Measurements from ENCODE around the gene SLF1.
"Not testable (repeated sequence)": the region's sequence is repeated elsewhere in the genome, so short reads cannot be mapped to it uniquely, and the experiment has no call there.

Gene SLF1

GRCh38 chr5:94618493-94619328, at the start of gene SLF1, which contains the start of gene KIAA0825:
Gene SLF1, plus strand, starts transcription at chr5:94618669. Its CDS starts 10,142 bp downstream, at chr5:94628811.
Gene KIAA0825, minus strand, starts transcription at chr5:94618604. Its CDS starts 81,478 bp downstream, at chr5:94537126.
- DNase-seq (ENCODE audit: low spot score): peak; percentile 90

- no peak for DNase-seq (ENCODE audit: low spot score)
These were observed 47.1 kb upstream of the SLF1 start for GRCh38 chr5:94571415-94571814.

GRCh38 chr5:94573349-94573748, 45.1 kb upstream of the SLF1 start:
- not testable (repeated sequence) for DNase-seq (ENCODE audit: low spot score)

GRCh38 chr5:94575196-94575595, 43.3 kb upstream of the SLF1 start:
- DNase-seq (ENCODE audit: low spot score): no peak

- DNase-seq (ENCODE audit: low spot score): no peak
These were observed 40.8 kb upstream of the SLF1 start for GRCh38 chr5:94577466-94578245.

- DNase-seq (ENCODE audit: low spot score): no peak
These were observed 23.1 kb upstream of the SLF1 start for GRCh38 chr5:94595281-94595840.

- no peak for DNase-seq (ENCODE audit: low spot score)
These were observed 4.9 kb upstream of the SLF1 start for GRCh38 chr5:94613583-94613982.

GRCh38 chr5:94614156-94614805, 4.2 kb upstream of the SLF1 start:
- no peak for DNase-seq (ENCODE audit: low spot score)

GRCh38 chr5:94615862-94616261, 2.6 kb upstream of the SLF1 start:
- DNase-seq (ENCODE audit: low spot score): no peak

GRCh38 chr5:94618029-94618492, 408 bp upstream of the SLF1 start:
- peak; percentile 55 for DNase-seq (ENCODE audit: low spot score)

GRCh38 chr5:94620256-94620655, 1.8 kb downstream of the SLF1 start:
- no peak for DNase-seq (ENCODE audit: low spot score)

- DNase-seq (ENCODE audit: low spot score): no peak
These were observed 3.3 kb downstream of the SLF1 start for GRCh38 chr5:94621763-94622162.

GRCh38 chr5:94623011-94623410, 4.5 kb downstream of the SLF1 start:
- DNase-seq (ENCODE audit: low spot score): no peak

- no peak for DNase-seq (ENCODE audit: low spot score)
These were observed 5.4 kb downstream of the SLF1 start for GRCh38 chr5:94623877-94624276.

- DNase-seq (ENCODE audit: low spot score): no peak
These were observed 8.7 kb downstream of the SLF1 start for GRCh38 chr5:94627191-94627590.

- no peak for DNase-seq (ENCODE audit: low spot score)
These were observed 13.6 kb downstream of the SLF1 start for GRCh38 chr5:94632024-94632423.

- DNase-seq (ENCODE audit: low spot score): no peak
These were observed 21.7 kb downstream of the SLF1 start for GRCh38 chr5:94640176-94640575.

- no peak for DNase-seq (ENCODE audit: low spot score)
These were observed 26.6 kb downstream of the SLF1 start for GRCh38 chr5:94645053-94645452.

GRCh38 chr5:94646758-94647157, 28.3 kb downstream of the SLF1 start:
- no peak for DNase-seq (ENCODE audit: low spot score)

GRCh38 chr5:94649874-94650273, 31.4 kb downstream of the SLF1 start:
- no peak for DNase-seq (ENCODE audit: low spot score)

GRCh38 chr5:94658272-94658671, 39.8 kb downstream of the SLF1 start:
- no peak for DNase-seq (ENCODE audit: low spot score)

GRCh38 chr5:94660506-94660905, 42.0 kb downstream of the SLF1 start:
- DNase-seq (ENCODE audit: low spot score): no peak
